Measurements from ENCODE around the gene WNK2. TPM values are rescaled to one million over a fixed set of nuclear protein-coding genes. Genes with fewer than 3 reads are reported as not detected.

The WNK2 gene
- total and polyA plus RNA-seq, 2 of the 4 experiments (the other 2 are of a cell fraction) = not detected

DNA sequence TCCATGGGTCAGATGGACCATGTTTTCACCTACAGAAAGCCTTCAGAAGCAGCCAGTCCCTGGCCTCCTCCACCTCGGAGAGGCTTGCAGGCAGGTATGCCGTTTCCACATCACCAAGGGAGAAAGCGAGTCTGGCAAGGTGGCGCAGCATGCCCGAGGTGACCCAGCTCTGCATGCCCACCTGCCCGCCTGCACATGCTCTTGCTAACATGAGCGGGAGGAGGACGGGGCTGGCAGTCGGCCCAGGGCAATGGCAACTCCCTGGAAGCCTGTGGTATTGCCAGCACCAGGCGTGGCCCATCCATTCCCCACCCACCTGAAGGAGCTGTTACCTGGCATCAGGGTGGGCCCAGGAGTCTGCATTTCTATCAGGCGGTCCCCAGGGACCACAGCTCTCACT lies 46.6 kb upstream of the WNK2 start:
- no peak overlapping the region for H2BK120ac ChIP-seq (ENCODE audit: low read depth, low read length)
- no peaks in the 10 kb centered on the region for H3K36me3 ChIP-seq (ENCODE audit: control insufficient read depth, insufficient read depth, low read length)
- H2AK5ac ChIP-seq (ENCODE audit: low read depth, low read length) = no peak overlapping the region
- no peaks in the 10 kb centered on the region; the same call in 1 of the 2 replicates for H3K9me1 ChIP-seq (ENCODE audit: insufficient read depth, low read length)
- no peaks in the 10 kb centered on the region for H4K20me1 ChIP-seq (ENCODE audit: insufficient read depth, low read length)
- BruUV-seq (replicated peaks) = no TSS peak
- H3K56ac ChIP-seq (ENCODE audit: extremely low read depth, insufficient read depth, low read length) = no peak overlapping the region
- H3K18ac ChIP-seq (ENCODE audit: low read depth, low read length) = no peak overlapping the region
- ChIA-PET CTCF (interaction anchor here (0.8 kb wide), 1 partner anchor 166 kb away, joined by 3 read pairs; no protein-coding TSS in a partner anchor), POLR2A (ENCODE audit: unreplicated experiment) (no interaction called here)
- H4K91ac ChIP-seq (ENCODE audit: insufficient read depth, low read depth, low read length) = no peak overlapping the region
- intact Hi-C loops (cut with micrococcal nuclease) = loop anchor here (10.0 kb wide), 1 partner anchor 317 kb away; the partner anchor contains the start of genes FAM120A and FAM120AOS
- no peak overlapping the region for H2BK15ac ChIP-seq (ENCODE audit: low read depth, low read length)
- H3K9ac ChIP-seq (ENCODE audit: low read depth, low read length) = no peak overlapping the region
- H3K27ac ChIP-seq (ENCODE audit: insufficient read depth, low read length) = no peak overlapping the region
- no peak for DNase-seq
- no peak overlapping the region for H3K4me2 ChIP-seq (ENCODE audit: low read depth, low read length)
- no peak overlapping the region for H2BK20ac ChIP-seq (ENCODE audit: low read depth, low read length)
- H3K4me3 ChIP-seq (ENCODE audit: insufficient read depth, low read depth, low read length) = no peak overlapping the region
- H2BK5ac ChIP-seq (ENCODE audit: low read depth, low read length, poor library complexity, severe bottlenecking) = no peak overlapping the region
- H4K5ac ChIP-seq (ENCODE audit: low read depth, low read length) = no peak overlapping the region
- ATAC-seq (ENCODE audit: low read depth) = no peak
- H3K27me3 ChIP-seq (ENCODE audit: control insufficient read depth, insufficient read depth, low read length) = no peaks in the 10 kb centered on the region
- no peak overlapping the region for H3K23ac ChIP-seq (ENCODE audit: low read depth, low read length)
- no peak overlapping the region for H2AFZ ChIP-seq (replicated peaks; ENCODE audit: low read length, poor library complexity)
- H3K79me1 ChIP-seq (ENCODE audit: low read depth in 1 of 2, low read length in 2 of 2) = peaks cover 0 to 9% of the 10 kb centered on the region in 2 experiments; a peak in 2 of 4 replicates
- 92% methylated on average over 7 of the region's 11 CpGs; no CpG with 5 or more reads in 1 of the 2 experiments for WGBS, 2 experiments (ENCODE audit: extremely low coverage in 2 of 2, insufficient read length in 1 of 2)
- no peak overlapping the region for H2AK9ac ChIP-seq (replicated peaks; ENCODE audit: low read depth, low read length, poor library complexity)
- H3K4ac ChIP-seq (ENCODE audit: low read depth, low read length) = no peak overlapping the region
- peaks cover 20% of the 10 kb centered on the region for H3K4me1 ChIP-seq (ENCODE audit: control insufficient read depth, insufficient read depth, low read length)
- no peak overlapping the region for H3K14ac ChIP-seq (replicated peaks; ENCODE audit: low read depth, low read length)
- TF ChIP-seq CEBPB (IDR thresholded peaks at IDR 0.05; ENCODE audit: low read depth, low read length) (no peak), MAFK (IDR thresholded peaks at IDR 0.05; ENCODE audit: low read depth, low read length) (no peak), BHLHE40 (IDR thresholded peaks at IDR 0.05; ENCODE audit: low read depth, low read length) (no peak), SMC3 (IDR thresholded peaks at IDR 0.05; ENCODE audit: low read depth, low read length) (no peak), MXI1 (IDR thresholded peaks at IDR 0.05; ENCODE audit: borderline replicate concordance, low read depth, low read length) (no peak), RFX5 (IDR thresholded peaks at IDR 0.05; ENCODE audit: low read depth, low read length) (no peak), NFE2L2 (IDR thresholded peaks at IDR 0.05; ENCODE audit: low read depth, low read length) (no peak), RAD21 (IDR thresholded peaks at IDR 0.05; ENCODE audit: low read length) (no peak), MAZ (IDR thresholded peaks at IDR 0.05; ENCODE audit: borderline replicate concordance, low read depth, low read length) (no peak), FOS (IDR thresholded peaks at IDR 0.05; ENCODE audit: low read depth, low read length) (no peak)
- TF ChIP-seq, protein P1, sequence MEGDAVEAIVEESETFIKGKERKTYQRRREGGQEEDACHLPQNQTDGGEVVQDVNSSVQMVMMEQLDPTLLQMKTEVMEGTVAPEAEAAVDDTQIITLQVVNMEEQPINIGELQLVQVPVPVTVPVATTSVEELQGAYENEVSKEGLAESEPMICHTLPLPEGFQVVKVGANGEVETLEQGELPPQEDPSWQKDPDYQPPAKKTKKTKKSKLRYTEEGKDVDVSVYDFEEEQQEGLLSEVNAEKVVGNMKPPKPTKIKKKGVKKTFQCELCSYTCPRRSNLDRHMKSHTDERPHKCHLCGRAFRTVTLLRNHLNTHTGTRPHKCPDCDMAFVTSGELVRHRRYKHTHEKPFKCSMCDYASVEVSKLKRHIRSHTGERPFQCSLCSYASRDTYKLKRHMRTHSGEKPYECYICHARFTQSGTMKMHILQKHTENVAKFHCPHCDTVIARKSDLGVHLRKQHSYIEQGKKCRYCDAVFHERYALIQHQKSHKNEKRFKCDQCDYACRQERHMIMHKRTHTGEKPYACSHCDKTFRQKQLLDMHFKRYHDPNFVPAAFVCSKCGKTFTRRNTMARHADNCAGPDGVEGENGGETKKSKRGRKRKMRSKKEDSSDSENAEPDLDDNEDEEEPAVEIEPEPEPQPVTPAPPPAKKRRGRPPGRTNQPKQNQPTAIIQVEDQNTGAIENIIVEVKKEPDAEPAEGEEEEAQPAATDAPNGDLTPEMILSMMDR (conservative IDR thresholded peaks at IDR 0.05; ENCODE audit: low read depth, low read length) = no peak
- TF ChIP-seq, protein P2, sequence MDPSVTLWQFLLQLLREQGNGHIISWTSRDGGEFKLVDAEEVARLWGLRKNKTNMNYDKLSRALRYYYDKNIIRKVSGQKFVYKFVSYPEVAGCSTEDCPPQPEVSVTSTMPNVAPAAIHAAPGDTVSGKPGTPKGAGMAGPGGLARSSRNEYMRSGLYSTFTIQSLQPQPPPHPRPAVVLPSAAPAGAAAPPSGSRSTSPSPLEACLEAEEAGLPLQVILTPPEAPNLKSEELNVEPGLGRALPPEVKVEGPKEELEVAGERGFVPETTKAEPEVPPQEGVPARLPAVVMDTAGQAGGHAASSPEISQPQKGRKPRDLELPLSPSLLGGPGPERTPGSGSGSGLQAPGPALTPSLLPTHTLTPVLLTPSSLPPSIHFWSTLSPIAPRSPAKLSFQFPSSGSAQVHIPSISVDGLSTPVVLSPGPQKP (IDR thresholded peaks at IDR 0.05; ENCODE audit: borderline replicate concordance, low read depth, low read length) = no peak
- TF ChIP-seq, protein P3, sequence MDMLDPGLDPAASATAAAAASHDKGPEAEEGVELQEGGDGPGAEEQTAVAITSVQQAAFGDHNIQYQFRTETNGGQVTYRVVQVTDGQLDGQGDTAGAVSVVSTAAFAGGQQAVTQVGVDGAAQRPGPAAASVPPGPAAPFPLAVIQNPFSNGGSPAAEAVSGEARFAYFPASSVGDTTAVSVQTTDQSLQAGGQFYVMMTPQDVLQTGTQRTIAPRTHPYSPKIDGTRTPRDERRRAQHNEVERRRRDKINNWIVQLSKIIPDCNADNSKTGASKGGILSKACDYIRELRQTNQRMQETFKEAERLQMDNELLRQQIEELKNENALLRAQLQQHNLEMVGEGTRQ (IDR thresholded peaks at IDR 0.05; ENCODE audit: low read depth, low read length) = no peak
- dilution Hi-C loops (cut with HindIII; ENCODE audit: low sequenced_read_pairs, unreplicated experiment) = no loop called here
- in situ Hi-C loops (cut with MboI; ENCODE audit: low sequenced_read_pairs) = no loop called here
- 0 out of 2 replicates have a peak, but pooled peaks cover 3% of the 10 kb centered on the region for H3K9me3 ChIP-seq (ENCODE audit: control insufficient read depth, insufficient read depth, low read length)
- no peak overlapping the region for H4K8ac ChIP-seq (ENCODE audit: low read depth in 2 of 2, low read length in 2 of 2)

Measured in IMR-90 (cell line).